GM23338 (cell line): ENCODE results near the gene STRA8. TPM values are rescaled to one million over a fixed set of nuclear protein-coding genes. Genes with fewer than 3 reads are reported as not detected.
A peak's percentile ranks its signal among the peaks of the same experiment; 100 is the strongest.

Source experiments
- ATAC-seq: fragments of 200-7000 bp; cut with Tn5 transposase; 3 replicates; pipeline ENCODE4 v1.9.1; 2020
- DNase-seq: peaks from one replicate; pipeline ENCODE4 v3.0.0-alpha.2; 2015; ENCODE audit warnings: low spot score
- H2AFZ ChIP-seq: fragments of 200-600 bp; sonication (generic); 2 replicates; pipeline ENCODE4 v1.8.0; 2016; ENCODE audit warnings: antibody characterized with exemption, mild to moderate bottlenecking, moderate library complexity
- H3F3A ChIP-seq: fragments of 200-600 bp; sonication (generic); replicated peaks from 2 replicates; pipeline ENCODE4 v1.8.0; 2017; ENCODE audit warnings: antibody characterized with exemption, mixed run types, low read depth
- H3K27ac ChIP-seq: fragments of 200-600 bp; sonication (generic); 2 replicates; pipeline ENCODE4 v1.6.1; 2016; ENCODE audit warnings: low read depth
- H3K27me3 ChIP-seq: fragments of 200-600 bp; sonication (generic); 2 replicates; pipeline ENCODE4 v1.8.0; 2016; ENCODE audit warnings: mild to moderate bottlenecking, mixed run types, moderate library complexity; ENCODE audit not compliant: insufficient read depth
- H3K36me3 ChIP-seq: fragments of 200-600 bp; sonication (generic); 2 replicates; pipeline ENCODE4 v1.8.0; 2016; ENCODE audit warnings: mild to moderate bottlenecking; ENCODE audit not compliant: insufficient read depth
- H3K4me1 ChIP-seq: fragments of 200-600 bp; sonication (generic); 2 replicates; pipeline ENCODE4 v1.8.0; 2016; ENCODE audit warnings: mild to moderate bottlenecking, moderate library complexity; ENCODE audit not compliant: insufficient read depth
- H3K4me2 ChIP-seq: fragments of 200-600 bp; sonication (generic); 2 replicates; pipeline ENCODE4 v1.7.1; 2017; ENCODE audit warnings: mixed run types
- H3K4me3 ChIP-seq: fragments of 200-600 bp; sonication (generic); 2 replicates; pipeline ENCODE4 v1.6.1; 2016; ENCODE audit warnings: mixed run types
- H3K79me2 ChIP-seq: fragments of 200-600 bp; sonication (generic); replicated peaks from 2 replicates; pipeline ENCODE4 v1.8.0; 2017; ENCODE audit warnings: mild to moderate bottlenecking; ENCODE audit not compliant: insufficient read depth
- H3K9me2 ChIP-seq: fragments of 200-600 bp; sonication (generic); 2 replicates; pipeline ENCODE4 v1.8.0; 2017; ENCODE audit not compliant: insufficient read depth
- H4K20me1 ChIP-seq: fragments of 200-600 bp; sonication (generic); replicated peaks from 2 replicates; pipeline ENCODE4 v1.8.0; 2017; ENCODE audit warnings: mild to moderate bottlenecking; ENCODE audit not compliant: insufficient read depth
- H3K27ac Mint-ChIP-seq: 2 replicates; pipeline ENCODE4 v1.8.0; 2020; ENCODE audit warnings: inconsistent platforms, mild to moderate bottlenecking, moderate library complexity, mixed read lengths
- H3K27me3 Mint-ChIP-seq: 3 replicates; pipeline ENCODE4 v1.8.0; 2022; ENCODE audit warnings: low read depth, mild to moderate bottlenecking, moderate library complexity, mixed read lengths, inconsistent platforms; ENCODE audit not compliant: insufficient read depth, poor library complexity
- H3K36me3 Mint-ChIP-seq: 3 replicates; pipeline ENCODE4 v1.8.0; 2021; ENCODE audit warnings: low read depth, mild to moderate bottlenecking, inconsistent platforms, moderate library complexity, mixed read lengths
- H3K4me1 Mint-ChIP-seq: 3 replicates; pipeline ENCODE4 v1.8.0; 2020; ENCODE audit warnings: mild to moderate bottlenecking, inconsistent platforms, mixed read lengths
- H3K4me3 Mint-ChIP-seq: 3 replicates; pipeline ENCODE4 v1.8.0; 2021; ENCODE audit warnings: moderate library complexity, mild to moderate bottlenecking, inconsistent platforms, mixed read lengths
- H3K9me3 Mint-ChIP-seq: 3 replicates; pipeline ENCODE4 v1.8.0; 2020; ENCODE audit warnings: moderate library complexity, mild to moderate bottlenecking, inconsistent platforms, mixed read lengths
- CREB1 ChIP-seq: fragments of 250-450 bp; sonication (Bioruptor Pico); IDR thresholded peaks from 2 replicates; pipeline ENCODE4 v1.5.0; 2020; ENCODE audit warnings: low read depth, mild to moderate bottlenecking, moderate library complexity
- EZH2 ChIP-seq: fragments of 200-600 bp; sonication (generic); IDR thresholded peaks from one replicate; pipeline ENCODE4 v1.8.0; 2017; ENCODE audit warnings: antibody characterized with exemption, mild to moderate bottlenecking, low read depth; ENCODE audit not compliant: unreplicated experiment
- JUNB ChIP-seq: IDR thresholded peaks from one replicate; pipeline ENCODE4 v1.6.1; 2016; ENCODE audit warnings: antibody characterized with exemption; ENCODE audit not compliant: unreplicated experiment
- ZNF114 ChIP-seq: fragments of 250-450 bp; sonication (Bioruptor Pico); IDR thresholded peaks from 2 replicates; pipeline ENCODE4 v1.5.0; 2020; ENCODE audit warnings: mild to moderate bottlenecking, moderate library complexity
- polyA plus RNA-seq: library from polyadenylated mRNA; unstranded; fragments of >200 nt; fragmentation: Nextera tagmentation; extraction: Ambion mirVana; gene quantifications from 2 replicates; pipeline ENCODE4 v1.2.1, GENCODE V29; 2016
- total RNA-seq: library from RNA; depleted of rRNA; stranded (reverse); fragments of >200 nt; shearing (Covaris generic); gene quantifications from 2 replicates; pipeline ENCODE4 v1.2.3, GENCODE V29; 2014
- TF ChIP-seq, protein P1 (sequence below): IDR thresholded peaks from one replicate; pipeline ENCODE4 v1.6.1; 2018; ENCODE audit warnings: antibody characterized with exemption; ENCODE audit not compliant: unreplicated experiment
- TF ChIP-seq, protein P2 (sequence below), 2 experiments: fragments of 200-600 bp in 1 of 2; sonication (generic) in 1 of 2; conservative IDR thresholded peaks; 2 replicates each; pipeline versions ENCODE4 v1.5.1 to v1.6.1; 2016 to 2017; ENCODE audit warnings: antibody characterized with exemption in 2 of 2, low read depth in 2 of 2, mild to moderate bottlenecking in 2 of 2, moderate library complexity in 1 of 2
- TF ChIP-seq, protein P3 (sequence below): IDR thresholded peaks from 2 replicates; pipeline ENCODE4 v1.6.1; 2016; ENCODE audit warnings: antibody characterized with exemption

Gene STRA8
- total and polyA plus RNA-seq, 2 experiments from 2014 or later: not detected

DNA sequence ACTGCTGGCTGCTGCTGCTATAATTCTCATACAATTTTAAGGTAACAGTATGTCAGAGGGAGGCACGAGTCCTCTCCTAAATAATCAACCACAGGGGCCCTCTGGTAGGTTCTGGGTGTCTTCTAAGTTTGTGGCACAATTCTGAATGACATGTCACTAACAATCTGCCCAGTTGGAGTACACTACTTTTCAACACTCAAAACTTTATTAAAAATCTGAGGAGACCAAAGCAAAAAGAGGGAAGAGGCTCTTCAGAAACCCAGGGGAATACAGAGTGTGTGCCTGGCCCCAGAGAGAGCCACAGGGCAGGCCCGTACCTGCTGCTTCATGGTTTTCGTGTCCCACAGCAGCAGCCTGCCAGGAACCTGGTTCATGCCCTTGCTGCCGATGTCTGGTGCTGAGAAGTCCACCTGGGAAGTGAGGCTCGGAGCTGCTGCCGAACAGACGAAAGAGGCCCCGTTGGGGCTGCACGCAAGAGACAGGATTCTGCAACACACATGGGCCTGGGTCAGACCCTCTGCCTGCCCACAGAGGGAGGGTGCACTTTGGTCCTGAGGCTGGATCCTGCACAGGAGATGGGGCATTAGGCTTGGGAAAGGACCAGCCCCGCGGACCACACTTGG lies 40.6 kb upstream of the STRA8 start:
- no peak overlapping the region for H2AFZ ChIP-seq
- Mint-ChIP-seq H3K9me3 (no peaks in the 10 kb centered on the region), H3K36me3 (peaks cover 15% of the 10 kb centered on the region; the same call in 2 of the 3 replicates), H3K4me1 (no peaks in the 10 kb centered on the region), H3K27me3 (peaks cover 3% of the 10 kb centered on the region), H3K4me3 (no peak overlapping the region), H3K27ac (peak overlapping the region; percentile 35; the same call in 1 of the 2 replicates)
- H3K9me2 ChIP-seq: no peaks in the 10 kb centered on the region
- H3K4me1 ChIP-seq: no peaks in the 10 kb centered on the region
- no peak overlapping the region for H3K4me2 ChIP-seq
- H3K27ac ChIP-seq: no peak overlapping the region
- ATAC-seq: no peak
- no peaks in the 10 kb centered on the region for H3K79me2 ChIP-seq
- DNase-seq: no peak
- no peaks in the 10 kb centered on the region for H3F3A ChIP-seq
- peaks cover 7% of the 10 kb centered on the region; the same call in 1 of the 2 replicates for H3K36me3 ChIP-seq
- no peak overlapping the region for H3K4me3 ChIP-seq
- TF ChIP-seq, protein P1, sequence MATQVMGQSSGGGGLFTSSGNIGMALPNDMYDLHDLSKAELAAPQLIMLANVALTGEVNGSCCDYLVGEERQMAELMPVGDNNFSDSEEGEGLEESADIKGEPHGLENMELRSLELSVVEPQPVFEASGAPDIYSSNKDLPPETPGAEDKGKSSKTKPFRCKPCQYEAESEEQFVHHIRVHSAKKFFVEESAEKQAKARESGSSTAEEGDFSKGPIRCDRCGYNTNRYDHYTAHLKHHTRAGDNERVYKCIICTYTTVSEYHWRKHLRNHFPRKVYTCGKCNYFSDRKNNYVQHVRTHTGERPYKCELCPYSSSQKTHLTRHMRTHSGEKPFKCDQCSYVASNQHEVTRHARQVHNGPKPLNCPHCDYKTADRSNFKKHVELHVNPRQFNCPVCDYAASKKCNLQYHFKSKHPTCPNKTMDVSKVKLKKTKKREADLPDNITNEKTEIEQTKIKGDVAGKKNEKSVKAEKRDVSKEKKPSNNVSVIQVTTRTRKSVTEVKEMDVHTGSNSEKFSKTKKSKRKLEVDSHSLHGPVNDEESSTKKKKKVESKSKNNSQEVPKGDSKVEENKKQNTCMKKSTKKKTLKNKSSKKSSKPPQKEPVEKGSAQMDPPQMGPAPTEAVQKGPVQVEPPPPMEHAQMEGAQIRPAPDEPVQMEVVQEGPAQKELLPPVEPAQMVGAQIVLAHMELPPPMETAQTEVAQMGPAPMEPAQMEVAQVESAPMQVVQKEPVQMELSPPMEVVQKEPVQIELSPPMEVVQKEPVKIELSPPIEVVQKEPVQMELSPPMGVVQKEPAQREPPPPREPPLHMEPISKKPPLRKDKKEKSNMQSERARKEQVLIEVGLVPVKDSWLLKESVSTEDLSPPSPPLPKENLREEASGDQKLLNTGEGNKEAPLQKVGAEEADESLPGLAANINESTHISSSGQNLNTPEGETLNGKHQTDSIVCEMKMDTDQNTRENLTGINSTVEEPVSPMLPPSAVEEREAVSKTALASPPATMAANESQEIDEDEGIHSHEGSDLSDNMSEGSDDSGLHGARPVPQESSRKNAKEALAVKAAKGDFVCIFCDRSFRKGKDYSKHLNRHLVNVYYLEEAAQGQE: no peak
- TF ChIP-seq, protein P2, sequence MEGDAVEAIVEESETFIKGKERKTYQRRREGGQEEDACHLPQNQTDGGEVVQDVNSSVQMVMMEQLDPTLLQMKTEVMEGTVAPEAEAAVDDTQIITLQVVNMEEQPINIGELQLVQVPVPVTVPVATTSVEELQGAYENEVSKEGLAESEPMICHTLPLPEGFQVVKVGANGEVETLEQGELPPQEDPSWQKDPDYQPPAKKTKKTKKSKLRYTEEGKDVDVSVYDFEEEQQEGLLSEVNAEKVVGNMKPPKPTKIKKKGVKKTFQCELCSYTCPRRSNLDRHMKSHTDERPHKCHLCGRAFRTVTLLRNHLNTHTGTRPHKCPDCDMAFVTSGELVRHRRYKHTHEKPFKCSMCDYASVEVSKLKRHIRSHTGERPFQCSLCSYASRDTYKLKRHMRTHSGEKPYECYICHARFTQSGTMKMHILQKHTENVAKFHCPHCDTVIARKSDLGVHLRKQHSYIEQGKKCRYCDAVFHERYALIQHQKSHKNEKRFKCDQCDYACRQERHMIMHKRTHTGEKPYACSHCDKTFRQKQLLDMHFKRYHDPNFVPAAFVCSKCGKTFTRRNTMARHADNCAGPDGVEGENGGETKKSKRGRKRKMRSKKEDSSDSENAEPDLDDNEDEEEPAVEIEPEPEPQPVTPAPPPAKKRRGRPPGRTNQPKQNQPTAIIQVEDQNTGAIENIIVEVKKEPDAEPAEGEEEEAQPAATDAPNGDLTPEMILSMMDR (conservative IDR thresholded peaks at IDR 0.05; ENCODE audit: low read depth in 2 of 2): no peak
- H4K20me1 ChIP-seq: no peaks in the 10 kb centered on the region; the same call in 1 of the 2 replicates
- H3K27me3 ChIP-seq: no peaks in the 10 kb centered on the region

DNA sequence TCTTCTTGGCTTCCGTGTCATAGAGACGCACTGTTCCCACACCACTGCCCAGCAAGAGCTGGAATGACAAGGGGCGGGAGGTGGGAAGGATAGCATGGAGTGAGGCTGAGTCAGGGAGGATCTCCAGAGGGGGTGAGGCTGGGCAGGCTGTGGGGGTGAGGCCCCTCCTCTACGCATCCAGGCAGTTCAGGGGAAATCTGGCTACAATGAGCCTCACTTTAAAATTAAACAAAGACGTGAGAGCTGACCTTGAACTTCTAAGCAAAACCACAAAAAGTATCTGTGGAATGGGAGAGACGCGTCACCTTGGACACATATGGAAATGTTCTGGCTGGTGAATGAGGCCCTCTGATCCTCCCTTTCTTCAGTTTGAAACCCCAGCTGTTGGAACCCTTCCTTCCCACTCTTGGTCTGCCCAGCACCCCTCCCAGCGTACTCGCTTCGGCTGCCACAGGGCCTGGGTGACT lies 40.0 kb upstream of the STRA8 start:
- H3K36me3 ChIP-seq: peaks cover 7% of the 10 kb centered on the region; the same call in 1 of the 2 replicates
- H4K20me1 ChIP-seq: no peaks in the 10 kb centered on the region; the same call in 1 of the 2 replicates
- no peak overlapping the region for H2AFZ ChIP-seq
- H3K4me1 ChIP-seq: no peaks in the 10 kb centered on the region
- peaks cover 5% of the 10 kb centered on the region for H3K27me3 Mint-ChIP-seq
- H3K4me3 Mint-ChIP-seq: no peak overlapping the region
- H3K36me3 Mint-ChIP-seq: peaks cover 15% of the 10 kb centered on the region; the same call in 2 of the 3 replicates
- no peak overlapping the region for H3K4me3 ChIP-seq
- H3K27ac Mint-ChIP-seq: peak overlapping the region; percentile 35; the same call in 1 of the 2 replicates
- H3K79me2 ChIP-seq: no peaks in the 10 kb centered on the region
- no peaks in the 10 kb centered on the region for H3K9me3 Mint-ChIP-seq
- H3F3A ChIP-seq: no peaks in the 10 kb centered on the region
- no peak overlapping the region for H3K4me2 ChIP-seq
- ATAC-seq (no peak), DNase-seq (no peak)
- H3K27me3 ChIP-seq: no peaks in the 10 kb centered on the region
- H3K27ac ChIP-seq: no peak overlapping the region
- H3K9me2 ChIP-seq: no peaks in the 10 kb centered on the region
- no peaks in the 10 kb centered on the region for H3K4me1 Mint-ChIP-seq
- no peak for TF ChIP-seq CREB1 (CRISPR knock-in tag)
- TF ChIP-seq, protein P1: no peak
- TF ChIP-seq ZNF114 (CRISPR knock-in tag): no peak
- no peak for TF ChIP-seq JUNB
- TF ChIP-seq EZH2: no peak
- TF ChIP-seq, protein P3, sequence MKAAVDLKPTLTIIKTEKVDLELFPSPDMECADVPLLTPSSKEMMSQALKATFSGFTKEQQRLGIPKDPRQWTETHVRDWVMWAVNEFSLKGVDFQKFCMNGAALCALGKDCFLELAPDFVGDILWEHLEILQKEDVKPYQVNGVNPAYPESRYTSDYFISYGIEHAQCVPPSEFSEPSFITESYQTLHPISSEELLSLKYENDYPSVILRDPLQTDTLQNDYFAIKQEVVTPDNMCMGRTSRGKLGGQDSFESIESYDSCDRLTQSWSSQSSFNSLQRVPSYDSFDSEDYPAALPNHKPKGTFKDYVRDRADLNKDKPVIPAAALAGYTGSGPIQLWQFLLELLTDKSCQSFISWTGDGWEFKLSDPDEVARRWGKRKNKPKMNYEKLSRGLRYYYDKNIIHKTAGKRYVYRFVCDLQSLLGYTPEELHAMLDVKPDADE: no peak
